ENCODE measurements around the gene EFEMP1.

GRCh38 chr2:55879976-55880375 lies 43.6 kb downstream of the EFEMP1 start:
- TF ChIP-seq CTCF (IDR thresholded peaks at IDR 0.05) (no peak), POLR2A (IDR thresholded peaks at IDR 0.05) (no peak)

Measured in tibial nerve (tissue), 3 donors.